ENCODE results near the gene RNF157.

DNA sequence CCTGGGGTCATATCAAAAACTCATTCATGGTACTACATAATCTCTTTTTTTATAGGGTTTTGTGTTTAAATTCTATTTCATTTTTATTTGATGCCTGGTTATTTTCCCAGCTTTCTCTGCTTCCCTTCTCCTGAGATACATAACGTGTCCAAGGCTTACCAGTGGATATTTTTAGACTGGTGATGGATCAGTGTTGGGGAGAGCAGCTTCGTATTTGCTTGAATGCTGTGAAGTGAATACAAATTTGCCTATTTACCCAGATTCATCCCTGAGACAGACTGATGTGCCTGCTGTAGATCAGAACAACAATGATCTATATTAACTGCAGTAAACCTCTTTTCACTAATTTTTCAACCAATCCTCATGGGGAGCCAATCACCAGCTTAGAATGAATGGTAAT is 56.0 kb downstream of the RNF157 start:
- TF ChIP-seq, protein P1, sequence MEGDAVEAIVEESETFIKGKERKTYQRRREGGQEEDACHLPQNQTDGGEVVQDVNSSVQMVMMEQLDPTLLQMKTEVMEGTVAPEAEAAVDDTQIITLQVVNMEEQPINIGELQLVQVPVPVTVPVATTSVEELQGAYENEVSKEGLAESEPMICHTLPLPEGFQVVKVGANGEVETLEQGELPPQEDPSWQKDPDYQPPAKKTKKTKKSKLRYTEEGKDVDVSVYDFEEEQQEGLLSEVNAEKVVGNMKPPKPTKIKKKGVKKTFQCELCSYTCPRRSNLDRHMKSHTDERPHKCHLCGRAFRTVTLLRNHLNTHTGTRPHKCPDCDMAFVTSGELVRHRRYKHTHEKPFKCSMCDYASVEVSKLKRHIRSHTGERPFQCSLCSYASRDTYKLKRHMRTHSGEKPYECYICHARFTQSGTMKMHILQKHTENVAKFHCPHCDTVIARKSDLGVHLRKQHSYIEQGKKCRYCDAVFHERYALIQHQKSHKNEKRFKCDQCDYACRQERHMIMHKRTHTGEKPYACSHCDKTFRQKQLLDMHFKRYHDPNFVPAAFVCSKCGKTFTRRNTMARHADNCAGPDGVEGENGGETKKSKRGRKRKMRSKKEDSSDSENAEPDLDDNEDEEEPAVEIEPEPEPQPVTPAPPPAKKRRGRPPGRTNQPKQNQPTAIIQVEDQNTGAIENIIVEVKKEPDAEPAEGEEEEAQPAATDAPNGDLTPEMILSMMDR (IDR thresholded peaks at IDR 0.05) = no peak
- TF ChIP-seq POLR2AphosphoS5 (IDR thresholded peaks at IDR 0.05) = no peak
- TF ChIP-seq POLR2A (IDR thresholded peaks at IDR 0.05) = no peak
